ENCODE data around the gene KATNAL2.
"Not testable (repeated sequence)": the region's sequence is repeated elsewhere in the genome, so short reads cannot be mapped to it uniquely, and the experiment has no call there.

The KATNAL2 gene

GRCh38 chr18:46939337-46939963, 22.0 kb downstream of the KATNAL2 start:
- no peak for DNase-seq (ENCODE audit: low read depth in 2 of 2)

GRCh38 chr18:46939998-46940571, 22.7 kb downstream of the KATNAL2 start:
- no peak for DNase-seq (ENCODE audit: low read depth in 2 of 2)

GRCh38 chr18:46942646-46943045, 25.2 kb downstream of the KATNAL2 start:
- DNase-seq (ENCODE audit: low read depth in 2 of 2): no peak

GRCh38 chr18:46946656-46947282, 29.4 kb downstream of the KATNAL2 start:
- peak; percentile 41 to 47 for DNase-seq (ENCODE audit: low read depth in 2 of 2)

GRCh38 chr18:46950064-46950656, 32.8 kb downstream of the KATNAL2 start:
- no peak for DNase-seq (ENCODE audit: low read depth in 2 of 2)

- no peak for DNase-seq (ENCODE audit: low read depth in 2 of 2)
Observed at GRCh38 chr18:46953195-46953594, 35.8 kb downstream of the KATNAL2 start.

- DNase-seq (ENCODE audit: low read depth in 2 of 2): no peak
Observed at GRCh38 chr18:46958209-46958608, 40.8 kb downstream of the KATNAL2 start.

GRCh38 chr18:46963656-46964578, 46.5 kb downstream of the KATNAL2 start:
- not testable (repeated sequence) for DNase-seq (ENCODE audit: low read depth in 2 of 2)

- DNase-seq (ENCODE audit: low read depth in 2 of 2): not testable (repeated sequence)
Observed at GRCh38 chr18:46964579-46965293, 47.3 kb downstream of the KATNAL2 start.

- not testable (repeated sequence) for DNase-seq (ENCODE audit: low read depth in 2 of 2)
Observed at GRCh38 chr18:46966266-46966665, 48.9 kb downstream of the KATNAL2 start.

- not testable (repeated sequence) for DNase-seq (ENCODE audit: low read depth in 2 of 2)
Observed at GRCh38 chr18:46969551-46969950, 52.1 kb downstream of the KATNAL2 start.

- not testable (repeated sequence) for DNase-seq (ENCODE audit: low read depth in 2 of 2)
Observed at GRCh38 chr18:47019870-47020269, 102.5 kb downstream of the KATNAL2 start.

- DNase-seq (ENCODE audit: low read depth in 2 of 2): not testable (repeated sequence)
Observed at GRCh38 chr18:47020757-47021156, 103.4 kb downstream of the KATNAL2 start.

GRCh38 chr18:47022821-47023220, 105.4 kb downstream of the KATNAL2 start:
- DNase-seq (ENCODE audit: low read depth in 2 of 2): not testable (repeated sequence)

GRCh38 chr18:47023769-47024465, 106.5 kb downstream of the KATNAL2 start:
- DNase-seq (ENCODE audit: low read depth in 2 of 2): not testable (repeated sequence)

- not testable (repeated sequence) for DNase-seq (ENCODE audit: low read depth in 2 of 2)
Observed at GRCh38 chr18:47025557-47026174, 108.3 kb downstream of the KATNAL2 start.

- DNase-seq (ENCODE audit: low read depth in 2 of 2): not testable (repeated sequence)
Observed at GRCh38 chr18:47028738-47029137, 111.3 kb downstream of the KATNAL2 start.

GRCh38 chr18:47029684-47030353, 112.4 kb downstream of the KATNAL2 start:
- not testable (repeated sequence) for DNase-seq (ENCODE audit: low read depth in 2 of 2)

- not testable (repeated sequence) for DNase-seq (ENCODE audit: low read depth in 2 of 2)
Observed at GRCh38 chr18:47030887-47031286, 113.5 kb downstream of the KATNAL2 start.
